Epidermal melanocyte (primary cell): ENCODE results near the gene TRIM49C.
"Not testable (repeated sequence)": the region's sequence is repeated elsewhere in the genome, so short reads cannot be mapped to it uniquely, and the experiment has no call there.

Experiments
- DNase-seq: peaks from one replicate; pipeline ENCODE4 v3.0.0; 2011; ENCODE audit warnings: low spot score; ENCODE audit not compliant: insufficient read length

Gene TRIM49C, protein sequence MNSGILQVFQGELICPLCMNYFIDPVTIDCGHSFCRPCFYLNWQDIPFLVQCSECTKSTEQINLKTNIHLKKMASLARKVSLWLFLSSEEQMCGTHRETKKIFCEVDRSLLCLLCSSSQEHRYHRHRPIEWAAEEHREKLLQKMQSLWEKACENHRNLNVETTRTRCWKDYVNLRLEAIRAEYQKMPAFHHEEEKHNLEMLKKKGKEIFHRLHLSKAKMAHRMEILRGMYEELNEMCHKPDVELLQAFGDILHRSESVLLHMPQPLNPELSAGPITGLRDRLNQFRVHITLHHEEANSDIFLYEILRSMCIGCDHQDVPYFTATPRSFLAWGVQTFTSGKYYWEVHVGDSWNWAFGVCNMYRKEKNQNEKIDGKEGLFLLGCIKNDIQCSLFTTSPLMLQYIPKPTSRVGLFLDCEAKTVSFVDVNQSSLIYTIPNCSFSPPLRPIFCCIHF

DNA sequence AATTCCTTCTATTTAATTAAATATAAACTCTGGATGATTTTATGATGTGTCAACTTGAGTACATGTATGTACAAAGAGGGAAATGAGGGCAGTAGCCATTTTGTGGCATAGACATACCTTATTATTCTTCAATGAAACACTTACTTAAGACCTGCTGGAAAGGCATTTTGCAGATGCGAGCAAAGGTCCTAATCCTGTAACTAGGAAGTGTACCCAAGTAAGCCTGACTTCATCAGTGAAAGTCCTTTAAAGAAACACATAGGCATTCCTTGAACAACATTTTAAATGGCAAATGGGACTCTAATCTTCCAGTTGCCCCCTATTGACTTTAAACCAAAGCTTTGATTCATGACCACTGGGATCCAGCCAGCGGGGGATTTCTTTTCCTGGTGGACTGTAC is at the start of gene TRIM49C:
TRIM49C (plus strand) TSS at position 301 of the 400 bp plus-strand sequence. CDS start 4,106 bp downstream, outside the sequence.
- not testable (repeated sequence) for DNase-seq

DNA sequence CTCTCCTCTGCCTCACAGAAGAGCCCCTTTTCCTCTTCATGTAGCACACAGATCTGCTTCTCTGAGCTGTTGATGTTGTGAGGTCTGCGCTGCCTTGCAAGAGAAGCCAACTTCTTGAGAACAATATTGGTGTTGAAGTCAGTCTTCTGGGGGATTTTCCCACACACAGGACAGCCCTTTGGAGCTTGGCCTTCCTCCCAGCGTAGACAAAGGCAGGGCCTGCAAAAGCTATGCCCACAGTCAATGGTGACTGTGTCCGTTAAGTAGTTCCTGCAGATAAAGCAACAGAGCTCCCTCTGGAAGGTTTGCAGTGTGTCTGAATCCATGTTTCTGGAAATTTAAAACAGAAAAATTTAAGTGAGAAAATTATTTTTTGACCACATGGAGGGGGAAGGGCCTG is 6.7 kb upstream of the TRIM49C start:
- DNase-seq: not testable (repeated sequence)

DNA sequence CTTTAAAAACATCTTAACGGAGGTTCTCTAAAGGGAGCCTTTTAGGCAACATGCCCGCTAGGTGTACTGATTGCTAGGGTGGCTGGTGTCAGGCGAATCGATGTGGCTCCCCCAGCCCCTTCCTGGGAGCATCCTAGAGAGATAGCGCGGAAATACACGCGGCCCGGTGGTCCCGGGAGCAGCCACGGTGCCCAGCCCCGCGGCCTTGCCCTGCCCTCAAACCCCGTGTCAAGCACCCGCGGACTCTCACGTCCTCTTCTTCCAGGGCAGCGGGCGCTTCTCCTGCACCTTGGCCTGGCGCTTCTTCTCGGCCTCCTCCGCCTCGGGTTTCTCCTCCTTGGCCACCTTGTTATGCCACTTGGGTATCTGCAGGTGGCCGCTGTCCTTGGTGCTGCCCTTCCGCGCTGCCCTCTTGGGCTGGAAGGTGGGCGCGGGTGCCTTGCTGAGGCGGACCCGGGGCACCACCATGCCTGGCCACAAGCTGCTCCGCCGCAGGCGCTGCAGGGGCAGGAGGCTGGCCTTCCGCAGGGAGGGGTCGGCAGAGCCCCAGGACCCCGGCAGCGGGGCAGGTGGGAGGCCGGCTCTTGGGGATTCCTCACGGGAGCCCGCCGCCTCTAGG is 20.8 kb downstream of the TRIM49C start:
- DNase-seq: not testable (repeated sequence)

DNA sequence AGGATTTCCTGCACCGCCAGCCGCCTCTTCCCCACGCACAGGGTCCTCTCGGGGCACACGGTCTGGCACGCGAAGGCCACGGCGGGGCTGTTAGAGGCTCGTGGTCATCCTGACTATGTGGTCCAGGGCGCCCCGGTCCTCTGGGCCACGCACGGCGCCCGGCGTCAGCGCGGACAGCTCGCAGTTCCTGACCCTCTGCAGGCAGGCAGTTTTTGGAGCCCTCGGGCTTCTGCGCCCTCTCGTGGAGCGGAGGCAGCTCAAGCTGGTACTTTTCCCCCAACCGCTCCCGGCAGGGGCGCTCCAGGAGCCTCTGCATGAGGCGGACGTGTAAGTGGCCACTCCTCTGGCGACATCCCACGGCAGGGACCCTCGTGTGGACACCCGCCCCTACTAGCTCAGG is 21.4 kb downstream of the TRIM49C start:
- not testable (repeated sequence) for DNase-seq

DNA sequence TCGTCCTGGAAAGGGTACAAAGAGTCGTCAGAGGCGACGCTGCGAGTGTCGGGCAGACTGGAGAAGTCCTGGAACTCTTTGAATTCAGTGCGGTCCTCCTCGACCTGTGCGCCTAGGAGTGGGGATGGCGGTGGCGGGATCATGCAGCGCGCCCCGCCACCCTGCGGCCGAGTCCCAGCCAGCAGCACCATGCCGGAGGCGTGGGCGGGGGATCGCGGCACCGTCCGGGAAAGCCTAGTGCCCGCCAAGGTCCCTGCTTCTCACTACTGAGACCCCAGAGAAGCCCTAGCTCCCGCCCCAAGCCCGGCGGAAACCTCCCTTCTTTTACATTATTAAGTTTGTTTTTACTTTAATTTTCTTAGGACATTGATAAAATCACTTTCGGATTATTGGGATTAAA is 22.6 kb downstream of the TRIM49C start:
- not testable (repeated sequence) for DNase-seq

DNA sequence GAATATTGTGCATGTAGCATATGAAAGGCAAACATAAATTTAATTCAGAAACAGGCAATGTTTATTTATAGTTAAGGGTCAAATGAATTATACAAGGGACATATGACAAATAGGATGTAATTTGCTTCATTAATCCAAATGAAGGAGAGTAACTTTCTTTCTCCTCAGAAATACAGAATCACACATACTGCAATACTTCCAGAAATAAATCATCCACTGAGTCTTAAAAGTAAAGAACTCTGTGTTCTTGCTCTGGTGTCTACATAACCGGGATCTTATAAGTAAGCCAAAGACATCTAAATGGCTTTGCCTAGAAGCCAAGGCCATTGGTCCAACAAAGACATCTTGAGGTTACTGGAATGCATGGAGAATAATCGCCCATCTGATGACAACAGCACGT is 54.7 kb downstream of the TRIM49C start, which contains the start of gene UBTFL1:
UBTFL1 (plus strand) TSS at position 301 of the 400 bp plus-strand sequence; CDS start at position 301, 0 bp downstream.
- DNase-seq: not testable (repeated sequence)

DNA sequence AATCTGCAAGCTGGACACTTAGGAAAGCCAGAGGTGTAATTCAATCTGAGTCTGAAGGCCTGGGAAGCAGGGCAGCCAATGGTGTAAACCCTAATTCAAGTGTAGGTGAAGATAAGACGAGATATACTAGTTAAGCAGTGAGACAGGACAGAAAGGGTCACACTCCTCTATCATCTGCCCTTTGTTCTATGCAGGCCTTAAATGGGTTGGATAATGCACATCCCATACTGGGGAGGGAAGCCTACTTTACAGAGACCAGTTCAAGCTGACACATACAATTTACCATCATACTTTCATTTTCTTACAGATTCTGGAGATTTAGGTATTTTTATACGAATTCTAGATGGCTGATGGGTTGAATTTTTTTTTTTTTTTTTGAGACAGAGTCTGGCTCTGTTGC is 57.8 kb downstream of the TRIM49C start:
- DNase-seq: not testable (repeated sequence)
